Stimulated activated CD4-positive, alpha-beta T cell treated with anti-CD3 and anti-CD28 coated beads, Interleukin-4, amount 100 ng/mL, for 4 hours (primary cell): ENCODE measurements around the gene PITHD1.
"Not testable (repeated sequence)": the region's sequence is repeated elsewhere in the genome, so short reads cannot be mapped to it uniquely, and the experiment has no call there.

Experiments
- DNase-seq, 2 experiments: peaks; one replicate each; pipeline ENCODE4 v3.0.0-alpha.2; 2020

The PITHD1 gene

DNA sequence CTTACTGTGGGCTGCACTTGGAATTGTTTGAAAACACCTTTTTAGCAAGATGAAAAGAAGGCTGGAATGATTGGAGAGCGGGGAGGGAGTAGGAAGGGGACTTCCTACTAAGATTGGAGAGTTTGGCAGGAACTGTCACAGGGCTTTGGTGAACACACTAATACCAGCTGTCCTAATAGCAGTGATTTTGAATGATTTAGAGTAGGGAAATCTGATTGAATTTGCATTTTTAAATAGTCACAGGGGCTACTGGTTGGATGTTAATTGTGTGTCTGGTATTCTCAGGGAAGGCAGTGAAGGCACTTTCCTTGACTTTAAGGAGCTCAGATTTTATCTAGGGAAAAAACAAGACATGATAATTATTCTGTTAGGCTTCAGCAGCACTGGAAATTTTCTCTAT lies 49.5 kb downstream of the PITHD1 start:
- DNase-seq, result no peak

DNA sequence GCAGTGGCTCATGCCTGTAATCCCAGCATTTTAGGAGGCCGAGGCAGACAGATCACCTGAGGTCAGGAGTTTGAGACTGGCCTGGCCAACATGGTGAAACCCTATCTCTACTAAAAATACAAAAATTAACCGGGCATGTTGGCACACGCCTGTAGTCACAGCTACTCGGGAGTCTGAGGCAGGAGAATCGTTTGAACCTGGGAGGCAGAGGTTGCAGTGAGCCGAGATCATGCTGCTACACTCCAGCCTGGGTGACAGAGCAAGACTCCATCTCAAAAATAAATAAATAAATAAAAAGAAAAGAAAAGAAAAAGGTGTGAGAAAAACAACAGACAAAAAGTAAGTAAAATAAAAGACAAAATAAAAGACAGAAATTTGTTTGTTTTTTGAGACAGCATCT lies 55.9 kb downstream of the PITHD1 start:
- DNase-seq, result not testable (repeated sequence)

- no peak for DNase-seq
Measured at GRCh38 chr1:23836037-23836436, 57.8 kb downstream of the PITHD1 start.
